ENCODE measurements around the gene MAX.

MAX gene

GRCh38 chr14:65142914-65143625 is 40.8 kb upstream of the MAX start:
- H3K4me3 ChIP-seq (ENCODE audit: low read depth, low read length): no peak overlapping the region
- H3K4me1 ChIP-seq: no peaks in the 10 kb centered on the region
- H3K36me3 ChIP-seq: no peaks in the 10 kb centered on the region
- H3K9me3 ChIP-seq: no peaks in the 10 kb centered on the region
- no peak for DNase-seq
- no peak for TF ChIP-seq CTCF (IDR thresholded peaks at IDR 0.05; ENCODE audit: low read depth, low read length)
- H3K27me3 ChIP-seq: no peaks in the 10 kb centered on the region

- Histone ChIP-seq H3K9me3 (no peaks in the 10 kb centered on the region), H3K36me3 (no peaks in the 10 kb centered on the region), H3K27me3 (no peaks in the 10 kb centered on the region), H3K4me1 (no peaks in the 10 kb centered on the region), H3K4me3 (ENCODE audit: low read depth, low read length) (no peak overlapping the region)
- no peak for DNase-seq
- no peak for TF ChIP-seq CTCF (IDR thresholded peaks at IDR 0.05; ENCODE audit: low read depth, low read length)
Measured at GRCh38 chr14:65142429-65142828, 40.1 kb upstream of the MAX start.

- no peaks in the 10 kb centered on the region for H3K27me3 ChIP-seq
- H3K9me3 ChIP-seq: no peaks in the 10 kb centered on the region
- H3K36me3 ChIP-seq: no peaks in the 10 kb centered on the region
- H3K4me3 ChIP-seq (ENCODE audit: low read depth, low read length): no peak overlapping the region
- H3K4me1 ChIP-seq: no peaks in the 10 kb centered on the region
- TF ChIP-seq CTCF (IDR thresholded peaks at IDR 0.05; ENCODE audit: low read depth, low read length): no peak
- no peak for DNase-seq
Measured at GRCh38 chr14:65141523-65141922, 39.2 kb upstream of the MAX start.

- no peaks in the 10 kb centered on the region for H3K4me1 ChIP-seq
Measured at GRCh38 chr14:65137648-65138307, 35.5 kb upstream of the MAX start.

GRCh38 chr14:65134651-65135579 is 32.6 kb upstream of the MAX start:
- Histone ChIP-seq H3K4me3 (ENCODE audit: low read depth, low read length) (no peak overlapping the region), H3K36me3 (no peaks in the 10 kb centered on the region), H3K4me1 (no peaks in the 10 kb centered on the region), H3K9me3 (no peaks in the 10 kb centered on the region), H3K27me3 (no peaks in the 10 kb centered on the region)
- no peak for TF ChIP-seq CTCF (IDR thresholded peaks at IDR 0.05; ENCODE audit: low read depth, low read length)
- DNase-seq: no peak

More at GRCh38 chr14:65137648-65138307, 35.5 kb upstream of the MAX start:
- no peaks in the 10 kb centered on the region for H3K36me3 ChIP-seq
- no peak for TF ChIP-seq CTCF (IDR thresholded peaks at IDR 0.05; ENCODE audit: low read depth, low read length)
- no peak for DNase-seq
- no peaks in the 10 kb centered on the region for H3K9me3 ChIP-seq
- no peak overlapping the region for H3K4me3 ChIP-seq (ENCODE audit: low read depth, low read length)
- H3K27me3 ChIP-seq: no peaks in the 10 kb centered on the region

Measured in BE2C (cell line).